ENCODE measurements around the gene SEZ6. TPM values are rescaled to one million over a fixed set of nuclear protein-coding genes. Genes with fewer than 3 reads are reported as not detected.

SEZ6 gene
- total RNA-seq, 1 experiment from 2014 or later: not detected

DNA sequence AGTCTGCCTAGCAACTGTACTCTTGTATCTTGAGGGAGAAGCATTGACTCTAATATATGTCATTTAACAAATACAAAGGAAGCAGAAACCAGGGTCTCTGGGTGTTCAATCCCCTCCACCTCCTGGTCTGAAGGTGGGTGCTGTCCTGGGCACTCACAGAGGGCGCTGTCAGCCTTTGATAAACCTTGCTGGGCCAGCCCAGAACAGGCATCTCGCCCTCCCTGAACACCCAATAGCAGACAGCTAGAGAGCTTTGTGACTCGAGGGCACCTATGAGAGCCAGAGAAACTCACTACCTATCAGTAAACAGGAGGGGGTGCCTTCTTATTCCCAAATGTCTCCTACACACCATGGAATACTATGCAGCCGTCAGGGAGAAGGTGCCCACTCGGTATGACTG lies 30.8 kb upstream of the SEZ6 start:
- no peaks in the 10 kb centered on the region for H3K4me1 ChIP-seq (replicated peaks; ENCODE audit: insufficient read depth)
- no peak overlapping the region for H2AFZ ChIP-seq
- TF ChIP-seq, protein P1, sequence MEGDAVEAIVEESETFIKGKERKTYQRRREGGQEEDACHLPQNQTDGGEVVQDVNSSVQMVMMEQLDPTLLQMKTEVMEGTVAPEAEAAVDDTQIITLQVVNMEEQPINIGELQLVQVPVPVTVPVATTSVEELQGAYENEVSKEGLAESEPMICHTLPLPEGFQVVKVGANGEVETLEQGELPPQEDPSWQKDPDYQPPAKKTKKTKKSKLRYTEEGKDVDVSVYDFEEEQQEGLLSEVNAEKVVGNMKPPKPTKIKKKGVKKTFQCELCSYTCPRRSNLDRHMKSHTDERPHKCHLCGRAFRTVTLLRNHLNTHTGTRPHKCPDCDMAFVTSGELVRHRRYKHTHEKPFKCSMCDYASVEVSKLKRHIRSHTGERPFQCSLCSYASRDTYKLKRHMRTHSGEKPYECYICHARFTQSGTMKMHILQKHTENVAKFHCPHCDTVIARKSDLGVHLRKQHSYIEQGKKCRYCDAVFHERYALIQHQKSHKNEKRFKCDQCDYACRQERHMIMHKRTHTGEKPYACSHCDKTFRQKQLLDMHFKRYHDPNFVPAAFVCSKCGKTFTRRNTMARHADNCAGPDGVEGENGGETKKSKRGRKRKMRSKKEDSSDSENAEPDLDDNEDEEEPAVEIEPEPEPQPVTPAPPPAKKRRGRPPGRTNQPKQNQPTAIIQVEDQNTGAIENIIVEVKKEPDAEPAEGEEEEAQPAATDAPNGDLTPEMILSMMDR (conservative IDR thresholded peaks at IDR 0.05): no peak
- TF ChIP-seq EZH2 (IDR thresholded peaks at IDR 0.05; ENCODE audit: low read depth): no peak
- no peaks in the 10 kb centered on the region for H3F3A ChIP-seq (ENCODE audit: insufficient read depth, low read depth)
- no peaks in the 10 kb centered on the region for H3K36me3 ChIP-seq (ENCODE audit: low read depth)
- no peak overlapping the region for H3K4me3 ChIP-seq
- BruUV-seq (replicated peaks): no TSS peak
- peaks cover 77% of the 10 kb centered on the region for H3K27me3 ChIP-seq (ENCODE audit: insufficient read depth, low read depth)
- H4K20me1 ChIP-seq (ENCODE audit: insufficient read depth): no peaks in the 10 kb centered on the region
- peaks cover 10% of the 10 kb centered on the region; the same call in 1 of the 2 replicates for H3K9me3 ChIP-seq (ENCODE audit: insufficient read depth, low read depth)
- ChIA-PET CTCF (no interaction called here), POLR2A (ENCODE audit: unreplicated experiment) (no interaction called here)
- intact Hi-C loops (cut with micrococcal nuclease; ENCODE audit: unreplicated experiment): no loop called here
- H3K79me2 ChIP-seq (ENCODE audit: low read depth): no peaks in the 10 kb centered on the region
- H3K27ac ChIP-seq: no peak overlapping the region
- no peaks in the 10 kb centered on the region for H3K9me2 ChIP-seq (ENCODE audit: insufficient read depth)
- no peak overlapping the region for H3K4me2 ChIP-seq
- no peak for DNase-seq

DNA sequence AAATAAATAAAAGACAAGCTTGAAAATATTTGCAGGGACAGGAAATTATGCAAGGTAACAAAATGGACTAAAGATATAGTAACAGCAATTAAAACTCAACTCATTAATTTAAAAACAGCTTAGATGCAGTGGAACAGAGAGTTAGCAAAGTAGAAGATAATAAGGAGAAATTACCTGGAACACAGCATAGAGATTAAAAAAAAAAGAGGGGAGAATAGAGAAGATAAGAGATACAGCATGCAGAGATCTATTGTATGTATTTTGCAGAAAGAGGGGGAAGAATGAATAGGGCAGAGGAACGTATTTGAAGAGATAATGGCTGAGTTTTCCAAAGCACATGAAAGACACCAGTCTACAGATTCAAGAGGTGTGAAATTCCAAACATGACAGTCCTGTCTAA lies 28.7 kb upstream of the SEZ6 start:
- H3K4me3 ChIP-seq: no peak overlapping the region
- no peaks in the 10 kb centered on the region for H3K9me2 ChIP-seq (ENCODE audit: insufficient read depth)
- ChIA-PET CTCF (no interaction called here), POLR2A (ENCODE audit: unreplicated experiment) (no interaction called here)
- no peaks in the 10 kb centered on the region for H3F3A ChIP-seq (ENCODE audit: insufficient read depth, low read depth)
- intact Hi-C loops (cut with micrococcal nuclease; ENCODE audit: unreplicated experiment): no loop called here
- no peaks in the 10 kb centered on the region for H3K36me3 ChIP-seq (ENCODE audit: low read depth)
- TF ChIP-seq EZH2 (IDR thresholded peaks at IDR 0.05; ENCODE audit: low read depth): no peak
- TF ChIP-seq, protein P1 (conservative IDR thresholded peaks at IDR 0.05): no peak
- no peak for DNase-seq
- no peak overlapping the region for H2AFZ ChIP-seq
- H3K27me3 ChIP-seq (ENCODE audit: insufficient read depth, low read depth): peaks cover 97% of the 10 kb centered on the region
- peaks cover 10% of the 10 kb centered on the region; the same call in 1 of the 2 replicates for H3K9me3 ChIP-seq (ENCODE audit: insufficient read depth, low read depth)
- no peaks in the 10 kb centered on the region for H3K4me1 ChIP-seq (replicated peaks; ENCODE audit: insufficient read depth)
- no peaks in the 10 kb centered on the region for H4K20me1 ChIP-seq (ENCODE audit: insufficient read depth)
- no peak overlapping the region for H3K27ac ChIP-seq
- no peaks in the 10 kb centered on the region for H3K79me2 ChIP-seq (ENCODE audit: low read depth)
- no TSS peak for BruUV-seq (replicated peaks)
- no peak overlapping the region for H3K4me2 ChIP-seq

DNA sequence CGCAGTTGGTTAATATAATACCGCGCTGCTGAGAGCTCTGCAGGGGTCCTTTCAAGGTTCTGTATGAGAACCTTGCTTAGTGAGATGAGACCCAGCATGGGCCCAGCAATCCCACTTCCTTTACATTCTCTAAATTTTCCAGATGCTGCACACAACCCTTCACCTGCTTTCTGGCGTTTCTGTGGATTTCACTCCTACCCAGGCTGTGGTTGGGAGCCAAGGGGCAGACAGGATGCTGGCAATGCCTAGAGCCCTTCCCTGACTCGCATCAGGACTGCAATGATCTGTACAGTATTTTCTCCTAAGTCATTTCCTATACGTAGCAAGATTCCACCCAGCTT lies 27.0 kb upstream of the SEZ6 start:
- H3F3A ChIP-seq (ENCODE audit: insufficient read depth, low read depth): no peaks in the 10 kb centered on the region
- peaks cover 100% of the 10 kb centered on the region for H3K27me3 ChIP-seq (ENCODE audit: insufficient read depth, low read depth)
- BruUV-seq (replicated peaks): no TSS peak

More for the DNA sequence above, 27.0 kb upstream of the SEZ6 start:
- intact Hi-C loops (cut with micrococcal nuclease; ENCODE audit: unreplicated experiment): no loop called here
- DNase-seq: no peak
- Histone ChIP-seq H3K4me3 (no peak overlapping the region), H4K20me1 (ENCODE audit: insufficient read depth) (no peaks in the 10 kb centered on the region), H3K79me2 (ENCODE audit: low read depth) (no peaks in the 10 kb centered on the region), H2AFZ (no peak overlapping the region), H3K4me2 (no peak overlapping the region), H3K4me1 (replicated peaks; ENCODE audit: insufficient read depth) (no peaks in the 10 kb centered on the region), H3K27ac (no peak overlapping the region), H3K9me2 (ENCODE audit: insufficient read depth) (no peaks in the 10 kb centered on the region), H3K9me3 (ENCODE audit: insufficient read depth, low read depth) (peaks cover 10% of the 10 kb centered on the region; the same call in 1 of the 2 replicates), H3K36me3 (ENCODE audit: low read depth) (no peaks in the 10 kb centered on the region)
- no peak for TF ChIP-seq EZH2 (IDR thresholded peaks at IDR 0.05; ENCODE audit: low read depth)
- TF ChIP-seq, protein P1 (conservative IDR thresholded peaks at IDR 0.05): no peak
- ChIA-PET CTCF (no interaction called here), POLR2A (ENCODE audit: unreplicated experiment) (no interaction called here)

Data from PC-9 (cell line).